DND-41 (cell line): Measurements from ENCODE around the gene FUCA1.

Source experiments
- EZH2 ChIP-seq: IDR thresholded peaks from 3 replicates; pipeline ENCODE4 v1.6.1; 2012; ENCODE audit warnings: borderline replicate concordance, low read depth, mild to moderate bottlenecking, moderate library complexity, low read length, inconsistent platforms; ENCODE audit not compliant: severe bottlenecking
- TF ChIP-seq, protein P1 (sequence below): IDR thresholded peaks from 2 replicates; pipeline ENCODE4 v1.5.1; 2012; ENCODE audit warnings: borderline replicate concordance, low read length, moderate library complexity, mild to moderate bottlenecking; ENCODE audit not compliant: poor library complexity, severe bottlenecking; ENCODE audit errors: extremely low read depth

DNA sequence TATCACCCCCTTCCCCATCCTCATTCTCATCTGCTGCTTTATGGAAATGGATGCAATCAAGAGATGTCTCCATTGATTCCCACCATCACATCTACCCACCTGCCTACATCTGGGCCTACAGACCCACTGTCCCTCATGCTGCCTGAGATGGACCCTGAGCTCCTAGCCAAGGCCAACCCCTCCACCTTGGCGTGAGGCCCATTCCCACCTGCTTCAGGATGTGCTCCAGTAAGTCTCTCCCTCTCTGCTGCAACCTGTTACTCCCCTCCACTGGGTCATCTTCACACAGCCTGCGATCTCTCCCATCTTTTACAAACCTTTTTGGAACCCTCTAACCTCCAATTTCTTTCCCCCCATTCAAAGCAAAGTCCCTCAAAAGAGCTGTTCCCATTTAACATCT is 63.1 kb downstream of the FUCA1 start:
- TF ChIP-seq, protein P1, sequence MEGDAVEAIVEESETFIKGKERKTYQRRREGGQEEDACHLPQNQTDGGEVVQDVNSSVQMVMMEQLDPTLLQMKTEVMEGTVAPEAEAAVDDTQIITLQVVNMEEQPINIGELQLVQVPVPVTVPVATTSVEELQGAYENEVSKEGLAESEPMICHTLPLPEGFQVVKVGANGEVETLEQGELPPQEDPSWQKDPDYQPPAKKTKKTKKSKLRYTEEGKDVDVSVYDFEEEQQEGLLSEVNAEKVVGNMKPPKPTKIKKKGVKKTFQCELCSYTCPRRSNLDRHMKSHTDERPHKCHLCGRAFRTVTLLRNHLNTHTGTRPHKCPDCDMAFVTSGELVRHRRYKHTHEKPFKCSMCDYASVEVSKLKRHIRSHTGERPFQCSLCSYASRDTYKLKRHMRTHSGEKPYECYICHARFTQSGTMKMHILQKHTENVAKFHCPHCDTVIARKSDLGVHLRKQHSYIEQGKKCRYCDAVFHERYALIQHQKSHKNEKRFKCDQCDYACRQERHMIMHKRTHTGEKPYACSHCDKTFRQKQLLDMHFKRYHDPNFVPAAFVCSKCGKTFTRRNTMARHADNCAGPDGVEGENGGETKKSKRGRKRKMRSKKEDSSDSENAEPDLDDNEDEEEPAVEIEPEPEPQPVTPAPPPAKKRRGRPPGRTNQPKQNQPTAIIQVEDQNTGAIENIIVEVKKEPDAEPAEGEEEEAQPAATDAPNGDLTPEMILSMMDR, result no peak
- TF ChIP-seq EZH2, result no peak
